ENCODE results near the gene TDRKH.

- TF ChIP-seq POLR2A (IDR thresholded peaks at IDR 0.05; ENCODE audit: low read depth, low read length) = no peak
- TF ChIP-seq TAF1 (IDR thresholded peaks at IDR 0.05; ENCODE audit: borderline replicate concordance, low read depth, low read length) = no peak
- TF ChIP-seq POLR2AphosphoS5 (IDR thresholded peaks at IDR 0.05; ENCODE audit: low read depth, low read length) = no peak
Measured at GRCh38 chr1:151756291-151756690, 34.0 kb downstream of the TDRKH start.

All from GM12892 (cell line).